ENCODE results near the gene MS4A8.

- TF ChIP-seq EZH2phosphoT487 (IDR thresholded peaks at IDR 0.05) (no peak), EZH2 (IDR thresholded peaks at IDR 0.05) (no peak), CTCF (IDR thresholded peaks at IDR 0.05) (no peak)
Measured at GRCh38 chr11:60748821-60749220, 49.4 kb downstream of the MS4A8 start.

Measured in neural progenitor cell (in vitro differentiated cells).